GM12865 (cell line): ENCODE data around the gene RCAN3.
"Not testable (repeated sequence)": the region's sequence is repeated elsewhere in the genome, so short reads cannot be mapped to it uniquely, and the experiment has no call there.

Source experiments
- DNase-seq: peaks from one replicate; pipeline ENCODE4 v3.0.0; 2010; ENCODE audit warnings: low read depth
- H3K4me3 ChIP-seq: 2 replicates; pipeline ENCODE4 v1.5.1; 2011; ENCODE audit warnings: mild to moderate bottlenecking, low read depth, low read length, control low read depth
- TF ChIP-seq, protein P1 (sequence below): IDR thresholded peaks from 2 replicates; pipeline ENCODE4 v1.5.1; 2011; ENCODE audit warnings: low read length, control low read depth, low read depth, inconsistent platforms; ENCODE audit not compliant: insufficient read depth; ENCODE audit errors: missing control alignments

The RCAN3 gene

GRCh38 chr1:24502709-24503058 is at the start of gene RCAN3:
Gene RCAN3 (plus strand): TSS chr1:24502836. CDS start chr1:24514373, 11,537 bp downstream.
- H3K4me3 ChIP-seq, result peak within 1 kb of the TSS; percentile 67
- TF ChIP-seq, protein P1, sequence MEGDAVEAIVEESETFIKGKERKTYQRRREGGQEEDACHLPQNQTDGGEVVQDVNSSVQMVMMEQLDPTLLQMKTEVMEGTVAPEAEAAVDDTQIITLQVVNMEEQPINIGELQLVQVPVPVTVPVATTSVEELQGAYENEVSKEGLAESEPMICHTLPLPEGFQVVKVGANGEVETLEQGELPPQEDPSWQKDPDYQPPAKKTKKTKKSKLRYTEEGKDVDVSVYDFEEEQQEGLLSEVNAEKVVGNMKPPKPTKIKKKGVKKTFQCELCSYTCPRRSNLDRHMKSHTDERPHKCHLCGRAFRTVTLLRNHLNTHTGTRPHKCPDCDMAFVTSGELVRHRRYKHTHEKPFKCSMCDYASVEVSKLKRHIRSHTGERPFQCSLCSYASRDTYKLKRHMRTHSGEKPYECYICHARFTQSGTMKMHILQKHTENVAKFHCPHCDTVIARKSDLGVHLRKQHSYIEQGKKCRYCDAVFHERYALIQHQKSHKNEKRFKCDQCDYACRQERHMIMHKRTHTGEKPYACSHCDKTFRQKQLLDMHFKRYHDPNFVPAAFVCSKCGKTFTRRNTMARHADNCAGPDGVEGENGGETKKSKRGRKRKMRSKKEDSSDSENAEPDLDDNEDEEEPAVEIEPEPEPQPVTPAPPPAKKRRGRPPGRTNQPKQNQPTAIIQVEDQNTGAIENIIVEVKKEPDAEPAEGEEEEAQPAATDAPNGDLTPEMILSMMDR, result no peak
- peak; percentile 83 for DNase-seq

GRCh38 chr1:24452922-24453485 is 49.6 kb upstream of the RCAN3 start:
- no peak for DNase-seq
- H3K4me3 ChIP-seq, result no peak overlapping the region
- TF ChIP-seq, protein P1, result no peak

- TF ChIP-seq, protein P1, result no peak
- DNase-seq, result no peak
- no peak overlapping the region for H3K4me3 ChIP-seq
Measured at GRCh38 chr1:24454673-24455072, 48.0 kb upstream of the RCAN3 start.

GRCh38 chr1:24455272-24455671 is 47.4 kb upstream of the RCAN3 start:
- no peak overlapping the region for H3K4me3 ChIP-seq
- TF ChIP-seq, protein P1, result no peak
- no peak for DNase-seq

DNA sequence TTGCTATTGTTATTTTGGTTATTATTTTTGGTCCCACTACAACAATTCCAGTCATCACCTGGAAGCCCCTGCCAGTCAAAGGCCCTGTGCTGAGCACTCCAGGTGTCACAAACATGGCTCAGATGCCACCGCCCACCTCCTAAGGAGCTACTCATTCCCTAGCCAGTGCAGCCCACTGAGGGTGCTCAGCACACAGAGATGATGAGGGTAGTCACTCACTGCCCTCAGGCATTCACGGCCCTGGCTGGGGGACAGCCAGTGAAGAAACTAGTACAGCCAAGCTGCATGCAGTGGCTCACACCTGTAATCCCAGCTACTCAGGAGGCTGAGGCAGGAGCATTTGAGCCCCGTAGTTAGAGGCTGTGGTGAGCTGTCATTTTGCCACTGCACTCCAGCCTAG is 44.8 kb upstream of the RCAN3 start:
- TF ChIP-seq, protein P1, result no peak
- DNase-seq, result no peak
- no peak overlapping the region for H3K4me3 ChIP-seq

- DNase-seq, result no peak
- TF ChIP-seq, protein P1, result no peak
- no peak overlapping the region for H3K4me3 ChIP-seq
Measured at GRCh38 chr1:24459551-24460266, 42.9 kb upstream of the RCAN3 start.

DNA sequence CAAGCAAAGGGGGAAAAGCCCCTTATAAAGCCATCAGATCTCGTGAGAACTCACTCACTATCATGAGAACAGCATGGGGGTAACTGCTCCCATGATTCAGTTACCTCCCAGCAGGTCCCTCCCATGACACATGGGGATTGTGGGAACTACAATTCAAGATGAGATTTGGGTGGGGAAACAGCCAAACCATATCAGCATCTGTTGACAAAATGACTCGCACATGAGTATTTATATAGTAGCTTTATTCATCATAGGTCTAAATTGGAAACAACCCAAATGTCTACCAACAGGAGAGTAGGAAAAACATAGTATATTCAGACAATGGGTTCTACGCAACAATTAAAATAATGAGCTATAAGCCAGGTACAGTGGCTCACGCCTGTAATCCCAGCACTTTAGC is 40.5 kb upstream of the RCAN3 start:
- H3K4me3 ChIP-seq, DNase-seq: not testable (repeated sequence)
